ENCODE data around the gene OR4D9. TPM values are rescaled to one million over a fixed set of nuclear protein-coding genes. Genes with fewer than 3 reads are reported as not detected.
"Not testable (repeated sequence)": the region's sequence is repeated elsewhere in the genome, so short reads cannot be mapped to it uniquely, and the experiment has no call there.

OR4D9 gene
- total and polyA plus RNA-seq, 7 donors, result not detected

- Histone ChIP-seq H3K27ac (no peak overlapping the region), H3K27me3 (no peaks in the 10 kb centered on the region), H3K36me3 (no peaks in the 10 kb centered on the region), H3K4me3 (no peak overlapping the region), H3K4me1 (no peaks in the 10 kb centered on the region), H3K9me3 (no peaks in the 10 kb centered on the region)
- 80 to 91% methylated on average over 3 of the region's 3 CpGs for WGBS, 2 donors
- no peak for TF ChIP-seq EP300 (IDR thresholded peaks at IDR 0.05)
- intact Hi-C loops (cut with DNase I), result no loop called here
- no peak for DNase-seq
These were observed 31.0 kb upstream of the OR4D9 start for GRCh38 chr11:59480359-59480758.

- Histone ChIP-seq H3K4me1 (no peaks in the 10 kb centered on the region), H3K27ac (no peak overlapping the region), H3K36me3 (no peaks in the 10 kb centered on the region), H3K9me3 (no peaks in the 10 kb centered on the region), H3K27me3 (no peaks in the 10 kb centered on the region), H3K4me3 (no peak overlapping the region)
- TF ChIP-seq CTCF (IDR thresholded peaks at IDR 0.05), result no peak
- TF ChIP-seq EP300 (IDR thresholded peaks at IDR 0.05), result no peak
- no peak for TF ChIP-seq POLR2A (IDR thresholded peaks at IDR 0.05)
- 41 to 89% methylated on average over 1 of the region's 1 CpG for WGBS, 2 donors
- DNase-seq, result no peak
- intact Hi-C loops (cut with DNase I), result no loop called here
These were observed 9.4 kb upstream of the OR4D9 start for GRCh38 chr11:59501931-59502330.

- intact Hi-C loops (cut with DNase I), result no loop called here
- Histone ChIP-seq H3K27ac (no peak within 1 kb of the TSS), H3K9me3 (no peaks in the 10 kb centered on the region), H3K36me3 (no peaks in the 10 kb centered on the region), H3K4me1 (no peaks in the 10 kb centered on the region), H3K4me3 (no peak within 1 kb of the TSS), H3K27me3 (no peaks in the 10 kb centered on the region)
- DNase-seq, result no peak
- TF ChIP-seq POLR2A (IDR thresholded peaks at IDR 0.05), result no peak
- no peak for TF ChIP-seq EP300 (IDR thresholded peaks at IDR 0.05)
- TF ChIP-seq CTCF (IDR thresholded peaks at IDR 0.05), result no peak
- no peak for TF ChIP-seq POLR2AphosphoS5 (IDR thresholded peaks at IDR 0.05)
These were observed 8.1 kb upstream of the OR4D9 start, which contains the start of gene OR4D11 for GRCh38 chr11:59503276-59503675. Gene OR4D11, plus strand, starts transcription at chr11:59503576. Its CDS starts 0 bp downstream, at chr11:59503576.

GRCh38 chr11:59511675-59512074 is 336 bp downstream of the OR4D9 start:
- TF ChIP-seq POLR2A (IDR thresholded peaks at IDR 0.05), result no peak
- Histone ChIP-seq H3K27ac (no peak overlapping the region), H3K4me1 (no peaks in the 10 kb centered on the region), H3K9me3 (no peaks in the 10 kb centered on the region), H3K36me3 (no peaks in the 10 kb centered on the region), H3K27me3 (peaks cover 0 to 5% (median 0%) of the 10 kb centered on the region in 3 donors), H3K4me3 (no peak overlapping the region)
- WGBS, 2 donors, result 62 to 79% methylated on average over 1 of the region's 1 CpG
- intact Hi-C loops (cut with DNase I), result no loop called here
- no peak for DNase-seq

GRCh38 chr11:59520139-59520538 is 8.8 kb downstream of the OR4D9 start:
- DNase-seq; H3K27ac ChIP-seq; H3K9me3 ChIP-seq; H3K4me1 ChIP-seq; intact Hi-C loops (cut with DNase I); H3K27me3 ChIP-seq; H3K36me3 ChIP-seq; H3K4me3 ChIP-seq: not testable (repeated sequence)
- 56 to 72% methylated on average over 2 of the region's 2 CpGs for WGBS, 2 donors

- Histone ChIP-seq H3K9me3 (no peaks in the 10 kb centered on the region), H3K4me1 (no peaks in the 10 kb centered on the region), H3K27me3 (no peaks in the 10 kb centered on the region), H3K4me3 (no peak overlapping the region), H3K36me3 (no peaks in the 10 kb centered on the region), H3K27ac (no peak overlapping the region)
- TF ChIP-seq POLR2A (IDR thresholded peaks at IDR 0.05) (no peak), POLR2AphosphoS5 (IDR thresholded peaks at IDR 0.05) (no peak), EP300 (IDR thresholded peaks at IDR 0.05) (no peak), CTCF (IDR thresholded peaks at IDR 0.05) (no peak)
- WGBS, 2 donors, result 82 to 84% methylated on average over 5 of the region's 5 CpGs
- intact Hi-C loops (cut with DNase I), result no loop called here
- no peak for DNase-seq
These were observed 9.4 kb downstream of the OR4D9 start for GRCh38 chr11:59520741-59521140.
